IPS-15b (cell line): ENCODE results near the gene PEX3.

Experiments
- H3K27me3 ChIP-seq: one replicate; pipeline ENCODE4 v1.6.1; 2013; ENCODE audit warnings: low read length; ENCODE audit not compliant: control insufficient read depth, insufficient read depth
- H3K36me3 ChIP-seq: one replicate; pipeline ENCODE4 v1.6.1; 2013; ENCODE audit warnings: low read length; ENCODE audit not compliant: control insufficient read depth, insufficient read depth
- H3K4me1 ChIP-seq: one replicate; pipeline ENCODE4 v1.6.1; 2013; ENCODE audit warnings: mild to moderate bottlenecking, low read length; ENCODE audit not compliant: control insufficient read depth, insufficient read depth
- H3K4me3 ChIP-seq: one replicate; pipeline ENCODE4 v1.5.1; 2013; ENCODE audit warnings: low read depth, low read length
- H3K9ac ChIP-seq: one replicate; pipeline ENCODE4 v1.6.1; 2013; ENCODE audit warnings: low read depth, mild to moderate bottlenecking, low read length
- H3K9me3 ChIP-seq: one replicate; pipeline ENCODE4 v1.6.1; 2013; ENCODE audit warnings: mild to moderate bottlenecking, low read length; ENCODE audit not compliant: control insufficient read depth, insufficient read depth

PEX3 gene

DNA sequence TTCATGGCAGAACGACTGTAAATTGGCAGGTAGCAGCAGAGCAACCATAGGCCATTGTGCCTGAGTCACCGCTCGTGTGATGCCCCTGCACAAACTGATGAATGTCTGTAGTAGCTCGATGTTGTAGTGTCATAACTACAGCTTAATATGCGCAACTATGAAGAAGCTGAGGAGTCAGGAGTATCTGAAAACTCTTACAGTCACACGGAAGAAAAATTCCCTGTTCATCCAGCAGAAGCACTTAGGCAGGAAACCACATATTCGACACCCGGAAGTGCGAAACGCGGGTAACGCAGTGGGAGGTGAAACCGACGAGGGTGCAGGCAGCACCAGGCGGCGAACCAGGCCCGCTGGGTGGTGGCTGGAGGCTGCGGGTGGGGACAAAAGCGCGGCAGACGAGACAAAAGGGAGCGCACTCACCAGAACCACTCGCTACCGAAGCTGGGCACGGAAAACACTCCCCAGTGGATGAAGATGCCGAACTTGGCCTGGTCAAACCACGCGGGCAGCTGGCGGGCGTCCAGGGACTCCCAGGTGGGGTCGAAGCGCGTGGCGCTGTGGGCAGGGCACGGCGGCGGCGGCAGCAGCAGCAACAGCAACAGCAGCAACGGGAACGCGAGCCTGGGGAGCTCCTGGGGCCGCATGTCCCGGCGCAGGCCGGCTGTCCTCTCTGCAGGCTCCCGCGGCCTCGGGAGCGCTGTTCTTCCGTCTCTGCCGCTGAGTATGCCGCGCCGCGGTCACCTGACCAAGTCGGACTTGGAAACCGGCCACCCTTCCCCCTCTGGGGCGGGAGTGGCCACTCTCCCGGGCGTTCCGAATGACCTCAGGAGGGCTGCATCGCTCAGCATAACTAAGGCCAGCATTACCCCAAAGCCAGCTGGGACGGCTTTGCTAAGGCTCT, 60.6 kb downstream of the PEX3 start, which contains the start of gene FUCA2:
Gene FUCA2, minus strand, starts transcription at position 730 of the 901 bp plus-strand sequence. Its CDS starts 86 bp downstream, at position 644.
- H3K4me3 ChIP-seq: peak within 1 kb of the TSS; percentile 85
- H3K27me3 ChIP-seq: peaks cover 4% of the 10 kb centered on the region
- no peaks in the 10 kb centered on the region for H3K9me3 ChIP-seq
- H3K9ac ChIP-seq: peak within 1 kb of the TSS; percentile 96
- no peaks in the 10 kb centered on the region for H3K36me3 ChIP-seq
- H3K4me1 ChIP-seq: peaks cover under 1% of the 10 kb centered on the region

DNA sequence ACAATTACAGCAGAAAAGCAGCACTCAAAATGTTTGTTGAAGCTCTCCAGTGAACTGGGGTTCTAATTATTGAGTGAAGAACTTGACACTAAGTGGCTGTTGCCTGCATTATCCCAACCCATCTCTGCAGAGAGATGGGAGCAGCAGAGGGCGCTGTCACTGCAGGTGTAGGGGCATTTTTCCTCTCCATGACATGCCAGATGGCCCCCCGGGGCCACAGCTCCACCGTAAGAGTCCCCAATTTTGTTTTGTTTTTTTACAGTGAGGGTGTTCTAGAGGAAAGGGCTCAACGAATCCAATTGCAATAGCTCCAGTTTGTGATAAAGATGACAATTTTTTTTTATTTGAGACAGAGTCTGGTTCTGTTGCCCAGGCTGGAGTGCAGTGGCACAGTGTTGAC, 62.8 kb downstream of the PEX3 start:
- Histone ChIP-seq H3K9ac (no peak overlapping the region), H3K36me3 (no peaks in the 10 kb centered on the region), H3K4me3 (no peak overlapping the region), H3K9me3 (no peaks in the 10 kb centered on the region), H3K27me3 (peaks cover 4% of the 10 kb centered on the region), H3K4me1 (peaks cover 5% of the 10 kb centered on the region)

DNA sequence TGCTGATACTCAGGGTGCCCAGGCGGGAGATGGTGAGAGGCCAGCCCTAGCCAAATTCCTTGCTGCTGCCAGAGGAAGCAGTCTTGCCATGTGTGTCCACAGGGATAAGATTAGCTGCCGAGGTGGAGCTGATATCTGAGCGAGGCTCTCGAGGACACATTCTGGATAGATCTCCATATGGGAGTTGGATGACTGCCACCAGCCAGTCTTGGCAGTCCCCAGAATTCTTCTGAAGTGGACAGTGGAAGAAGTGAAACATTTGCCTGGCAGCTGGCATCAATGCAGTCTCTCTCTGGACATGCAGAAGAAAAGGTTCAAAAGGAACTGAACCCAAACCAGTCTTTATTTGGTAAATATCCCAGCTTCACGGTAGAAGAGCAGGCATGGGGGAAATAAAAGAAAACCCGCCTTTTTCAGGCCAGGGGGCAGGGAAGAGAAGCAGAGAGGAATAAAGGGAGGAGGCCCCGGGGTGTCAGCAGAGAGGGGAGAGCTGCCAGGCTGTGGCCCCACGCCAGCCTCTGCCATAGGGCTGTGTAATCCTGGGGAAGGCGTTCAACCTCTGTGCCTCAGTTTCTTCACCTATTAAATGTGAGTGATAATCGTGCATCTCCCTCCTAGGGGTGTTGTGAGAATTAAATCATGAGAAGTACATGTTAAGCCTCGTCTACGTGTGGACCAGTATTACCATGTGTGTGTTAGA, 64.6 kb downstream of the PEX3 start:
- Histone ChIP-seq H3K9ac (no peak overlapping the region), H3K27me3 (peaks cover 7% of the 10 kb centered on the region), H3K4me3 (no peak overlapping the region), H3K9me3 (no peaks in the 10 kb centered on the region), H3K36me3 (no peaks in the 10 kb centered on the region), H3K4me1 (peaks cover 5% of the 10 kb centered on the region)

DNA sequence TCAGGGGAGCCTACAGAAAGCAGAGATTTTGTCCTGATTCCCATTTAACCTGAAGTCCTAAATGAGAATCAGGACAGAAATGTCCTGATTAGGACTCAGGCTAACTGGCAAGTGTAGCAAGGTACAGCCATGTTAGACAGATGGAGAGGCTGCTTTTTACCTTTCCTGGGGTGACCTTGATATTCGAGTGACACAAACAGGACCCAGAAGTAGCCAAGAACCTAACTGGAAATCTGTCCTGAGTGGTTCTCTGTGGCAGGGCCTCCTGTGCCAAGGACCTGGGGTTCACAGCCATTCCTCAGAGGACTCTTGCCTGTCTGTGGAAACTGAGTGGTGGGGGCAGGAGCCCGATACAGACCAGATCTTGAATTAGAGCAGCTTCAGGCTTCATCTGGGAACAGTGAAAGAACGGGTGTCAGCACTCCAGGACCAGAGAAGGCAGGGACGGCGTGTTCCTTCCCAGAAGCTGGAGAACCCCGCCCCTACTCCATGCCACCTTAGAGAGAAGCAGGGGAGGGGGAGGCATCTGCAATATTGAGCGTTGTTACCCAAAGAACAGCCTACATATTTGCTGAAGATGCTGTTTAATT, 65.3 kb downstream of the PEX3 start:
- Histone ChIP-seq H3K4me3 (no peak overlapping the region), H3K4me1 (peaks cover 5% of the 10 kb centered on the region), H3K9ac (no peak overlapping the region), H3K9me3 (no peaks in the 10 kb centered on the region), H3K27me3 (peaks cover 7% of the 10 kb centered on the region), H3K36me3 (no peaks in the 10 kb centered on the region)

DNA sequence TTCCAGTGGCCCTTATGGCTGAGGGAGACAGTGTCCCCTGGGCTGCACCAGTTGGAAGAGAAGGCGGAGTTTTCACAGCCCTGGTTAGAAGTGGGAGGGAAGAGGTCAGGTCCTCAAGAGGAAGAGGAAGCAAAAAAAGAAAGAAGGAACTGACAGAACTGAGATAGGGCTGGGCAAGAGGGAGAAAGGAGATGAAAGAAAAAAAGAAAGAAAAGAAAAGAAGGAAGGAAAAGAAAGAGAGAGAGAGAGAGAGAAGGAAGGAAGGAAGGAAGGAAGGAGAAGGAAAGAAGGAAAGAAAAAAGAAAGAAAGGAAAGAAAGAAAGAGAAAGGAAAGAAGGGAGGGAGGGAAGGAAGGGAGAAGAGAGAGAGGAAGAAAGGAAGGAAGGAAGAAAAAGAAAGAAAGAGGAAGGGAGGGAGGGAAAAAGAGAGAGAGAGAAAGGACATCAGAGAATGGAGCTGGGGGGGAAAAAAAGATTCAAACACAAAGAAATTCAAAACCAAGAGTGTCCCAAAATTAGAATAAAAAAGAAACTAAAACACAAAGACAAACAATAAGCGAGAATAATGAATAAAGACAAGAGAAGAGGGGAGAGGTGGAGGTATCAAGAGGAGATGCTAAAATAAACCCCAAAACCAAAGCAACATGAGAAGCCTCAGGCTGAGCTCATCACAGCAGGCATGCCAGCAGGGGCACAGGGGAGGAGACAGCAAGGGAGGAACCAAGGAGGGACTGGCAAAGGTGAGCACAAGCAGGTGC, 66.3 kb downstream of the PEX3 start:
- Histone ChIP-seq H3K36me3 (no peaks in the 10 kb centered on the region), H3K27me3 (peaks cover 7% of the 10 kb centered on the region)

DNA sequence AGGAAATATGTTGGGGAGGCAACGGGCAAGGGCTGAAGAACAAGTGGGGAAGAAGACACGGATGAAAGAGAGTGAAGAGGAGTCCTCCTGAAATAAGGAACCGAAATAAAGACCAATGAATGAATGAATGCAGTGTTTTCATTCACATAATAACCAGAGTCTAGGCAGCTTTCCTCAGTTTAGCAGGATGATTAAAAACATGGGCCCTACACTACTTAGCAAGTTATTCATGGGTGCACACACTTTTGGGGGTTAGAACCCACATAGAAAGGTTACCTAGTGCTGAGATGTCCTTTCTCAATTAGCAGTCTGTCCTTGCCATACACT, 66.8 kb downstream of the PEX3 start:
- Histone ChIP-seq H3K4me3 (no peak overlapping the region), H3K36me3 (no peaks in the 10 kb centered on the region), H3K4me1 (peaks cover 5% of the 10 kb centered on the region), H3K27me3 (peaks cover 7% of the 10 kb centered on the region), H3K9me3 (no peaks in the 10 kb centered on the region), H3K9ac (no peak overlapping the region)

More for the DNA sequence above, 66.3 kb downstream of the PEX3 start:
- H3K9ac ChIP-seq: no peak overlapping the region
- H3K4me3 ChIP-seq: no peak overlapping the region
- peaks cover 5% of the 10 kb centered on the region for H3K4me1 ChIP-seq
- H3K9me3 ChIP-seq: no peaks in the 10 kb centered on the region

DNA sequence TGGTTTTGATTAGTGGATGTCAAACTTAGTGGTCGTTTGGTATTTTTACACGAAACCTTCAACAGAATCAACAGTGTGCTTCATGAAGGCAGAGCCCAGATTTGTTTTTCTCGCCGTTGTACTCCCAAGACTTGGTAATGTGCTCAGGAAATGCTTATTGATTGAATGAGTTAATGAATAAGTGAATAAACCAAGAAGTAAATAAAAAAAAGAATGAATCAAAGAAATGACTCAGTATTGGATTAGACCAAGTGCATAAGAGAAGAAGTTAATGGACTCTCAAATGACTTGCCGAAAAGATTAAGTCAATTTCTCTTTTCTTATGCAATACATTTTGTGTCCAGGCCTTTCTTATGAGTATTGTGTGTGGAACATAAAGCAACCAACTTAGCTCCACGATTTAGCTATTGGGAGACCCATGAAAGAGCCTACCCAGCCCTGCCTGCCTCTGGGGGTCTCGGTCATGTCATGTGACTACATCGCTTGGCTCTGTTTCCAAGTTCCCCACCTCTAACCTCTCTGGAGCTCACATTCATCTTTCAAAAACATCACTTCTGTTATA, 71.5 kb downstream of the PEX3 start:
- no peaks in the 10 kb centered on the region for H3K9me3 ChIP-seq
- H3K4me3 ChIP-seq: no peak overlapping the region
- peaks cover 3% of the 10 kb centered on the region for H3K27me3 ChIP-seq
- no peak overlapping the region for H3K9ac ChIP-seq
- H3K36me3 ChIP-seq: no peaks in the 10 kb centered on the region
- no peaks in the 10 kb centered on the region for H3K4me1 ChIP-seq

DNA sequence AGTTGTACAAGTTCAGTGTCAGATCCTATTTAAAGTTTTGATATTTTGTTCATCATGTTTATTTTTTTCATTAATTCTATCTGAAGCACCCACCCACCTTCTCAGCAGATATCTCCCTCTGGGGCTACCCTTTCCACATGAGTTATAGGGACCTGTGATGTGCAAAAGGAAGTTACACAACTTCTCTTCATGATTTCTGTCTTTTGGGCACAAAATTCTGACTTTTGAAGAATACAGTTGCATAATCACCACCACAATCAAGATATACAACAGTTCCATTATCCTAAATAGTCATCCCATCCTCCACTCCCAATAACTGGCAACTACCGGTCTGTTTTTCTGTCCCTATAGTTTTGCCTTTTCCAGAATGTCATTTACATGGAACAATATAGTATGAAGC, 74.8 kb downstream of the PEX3 start:
- H3K4me3 ChIP-seq: no peak overlapping the region
- H3K9me3 ChIP-seq: no peaks in the 10 kb centered on the region
- no peaks in the 10 kb centered on the region for H3K27me3 ChIP-seq
- no peaks in the 10 kb centered on the region for H3K4me1 ChIP-seq
- no peak overlapping the region for H3K9ac ChIP-seq
- no peaks in the 10 kb centered on the region for H3K36me3 ChIP-seq

DNA sequence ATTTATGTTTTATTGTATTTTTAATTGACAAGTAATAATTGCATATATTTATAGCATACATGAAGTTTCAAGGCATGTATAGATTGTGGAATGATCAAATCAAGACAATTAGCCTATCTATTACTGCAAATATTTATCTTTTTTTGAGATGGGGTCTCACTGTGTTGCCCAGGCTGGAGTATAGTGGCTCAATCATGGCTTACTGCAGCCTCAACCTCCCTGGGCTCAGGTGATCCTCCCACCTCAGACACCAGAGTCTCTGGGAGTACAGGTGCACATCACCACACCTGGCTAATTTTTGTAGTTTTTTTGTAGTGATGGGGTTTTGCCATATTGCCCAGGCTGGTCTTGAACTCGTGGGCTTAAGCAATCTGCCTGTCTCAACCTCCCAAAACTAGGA, 77.1 kb downstream of the PEX3 start:
- Histone ChIP-seq H3K4me3 (no peak overlapping the region), H3K4me1 (no peaks in the 10 kb centered on the region), H3K36me3 (no peaks in the 10 kb centered on the region), H3K27me3 (no peaks in the 10 kb centered on the region), H3K9ac (no peak overlapping the region), H3K9me3 (no peaks in the 10 kb centered on the region)

DNA sequence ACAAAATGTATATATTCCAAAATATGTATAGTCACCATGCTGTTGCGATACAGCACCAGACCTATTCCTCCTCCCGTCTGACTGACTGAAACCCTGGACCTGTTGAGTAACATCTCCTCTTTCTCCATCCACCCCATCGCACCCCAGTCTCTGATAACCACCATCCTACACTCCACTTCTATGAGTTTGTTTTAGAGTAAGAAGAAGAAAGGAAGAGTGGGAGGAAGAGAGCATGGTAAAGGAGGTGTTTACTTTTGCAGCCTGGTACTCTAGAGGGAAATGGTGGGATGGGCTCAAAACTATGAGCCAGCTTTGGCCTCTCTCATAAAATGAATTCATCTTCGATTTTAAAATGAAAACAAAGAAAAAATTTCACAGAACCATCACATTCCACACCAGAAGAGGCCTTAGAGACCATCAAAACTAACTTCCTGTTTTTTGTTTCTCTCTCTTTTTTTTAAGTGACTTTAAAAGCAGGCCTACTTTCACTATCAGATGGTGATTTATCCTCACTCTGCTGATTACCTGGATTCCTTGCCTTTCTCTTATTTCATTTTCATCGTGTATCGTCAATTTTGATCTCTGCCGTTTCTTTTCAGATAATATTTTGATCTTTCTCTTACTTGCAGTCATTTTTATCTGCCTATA, 77.7 kb downstream of the PEX3 start:
- Histone ChIP-seq H3K9me3 (no peaks in the 10 kb centered on the region), H3K4me1 (no peaks in the 10 kb centered on the region), H3K27me3 (peaks cover 5% of the 10 kb centered on the region)

DNA sequence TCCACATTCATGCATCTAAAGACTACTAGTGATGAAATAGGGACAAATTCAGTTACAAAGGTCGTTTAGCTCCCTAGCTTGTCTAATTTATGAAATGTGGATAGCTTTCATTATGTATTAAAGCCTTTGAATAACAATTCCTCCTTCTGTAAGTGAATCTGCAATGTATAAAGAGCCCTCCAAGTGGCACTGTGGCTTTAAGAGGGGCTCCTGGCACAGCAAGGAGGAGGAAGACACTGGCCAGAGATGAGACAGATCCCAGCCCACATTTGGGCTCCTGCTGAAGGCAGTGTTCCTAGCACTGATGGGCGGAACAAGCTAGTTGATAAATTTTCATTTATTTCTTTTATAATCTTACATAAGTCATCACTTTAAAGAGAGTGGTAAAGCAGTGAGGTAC, 78.5 kb downstream of the PEX3 start:
- no peak overlapping the region for H3K4me3 ChIP-seq
- H3K4me1 ChIP-seq: no peaks in the 10 kb centered on the region
- H3K9me3 ChIP-seq: no peaks in the 10 kb centered on the region
- peaks cover 10% of the 10 kb centered on the region for H3K27me3 ChIP-seq
- H3K9ac ChIP-seq: no peak overlapping the region
- no peaks in the 10 kb centered on the region for H3K36me3 ChIP-seq

More for the DNA sequence above, 77.7 kb downstream of the PEX3 start:
- Histone ChIP-seq H3K36me3 (no peaks in the 10 kb centered on the region), H3K4me3 (no peak overlapping the region), H3K9ac (no peak overlapping the region)
